Activated naive CD4-positive, alpha-beta T cell treated with anti-CD3 and anti-CD28 coated beads, Interleukin-2, amount 50 U/mL, for 24 hours (primary cell): ENCODE measurements around the gene NOL4L.

ENCODE experiments used
- H3K27ac Mint-ChIP-seq: one replicate; pipeline ENCODE4 v1.8.0; 2021; ENCODE audit warnings: mild to moderate bottlenecking, mixed read lengths
- H3K27me3 Mint-ChIP-seq: one replicate; pipeline ENCODE4 v1.8.0; 2021; ENCODE audit warnings: mixed read lengths
- H3K36me3 Mint-ChIP-seq: one replicate; pipeline ENCODE4 v1.8.0; 2021; ENCODE audit warnings: mixed read lengths
- H3K4me1 Mint-ChIP-seq: one replicate; pipeline ENCODE4 v1.8.0; 2021; ENCODE audit warnings: mixed read lengths
- H3K4me3 Mint-ChIP-seq: one replicate; pipeline ENCODE4 v1.8.0; 2021; ENCODE audit warnings: mild to moderate bottlenecking, mixed read lengths
- H3K9me3 Mint-ChIP-seq: one replicate; pipeline ENCODE4 v1.8.0; 2021; ENCODE audit warnings: mixed read lengths

NOL4L gene

GRCh38 chr20:32514760-32515159 lies 70.4 kb downstream of the NOL4L start:
- no peaks in the 10 kb centered on the region for H3K9me3 Mint-ChIP-seq
- H3K4me1 Mint-ChIP-seq: peaks cover 69% of the 10 kb centered on the region
- no peaks in the 10 kb centered on the region for H3K27me3 Mint-ChIP-seq
- H3K4me3 Mint-ChIP-seq: peak overlapping the region; percentile 7
- peaks cover 4% of the 10 kb centered on the region for H3K36me3 Mint-ChIP-seq
- peak overlapping the region; percentile 93 for H3K27ac Mint-ChIP-seq

DNA sequence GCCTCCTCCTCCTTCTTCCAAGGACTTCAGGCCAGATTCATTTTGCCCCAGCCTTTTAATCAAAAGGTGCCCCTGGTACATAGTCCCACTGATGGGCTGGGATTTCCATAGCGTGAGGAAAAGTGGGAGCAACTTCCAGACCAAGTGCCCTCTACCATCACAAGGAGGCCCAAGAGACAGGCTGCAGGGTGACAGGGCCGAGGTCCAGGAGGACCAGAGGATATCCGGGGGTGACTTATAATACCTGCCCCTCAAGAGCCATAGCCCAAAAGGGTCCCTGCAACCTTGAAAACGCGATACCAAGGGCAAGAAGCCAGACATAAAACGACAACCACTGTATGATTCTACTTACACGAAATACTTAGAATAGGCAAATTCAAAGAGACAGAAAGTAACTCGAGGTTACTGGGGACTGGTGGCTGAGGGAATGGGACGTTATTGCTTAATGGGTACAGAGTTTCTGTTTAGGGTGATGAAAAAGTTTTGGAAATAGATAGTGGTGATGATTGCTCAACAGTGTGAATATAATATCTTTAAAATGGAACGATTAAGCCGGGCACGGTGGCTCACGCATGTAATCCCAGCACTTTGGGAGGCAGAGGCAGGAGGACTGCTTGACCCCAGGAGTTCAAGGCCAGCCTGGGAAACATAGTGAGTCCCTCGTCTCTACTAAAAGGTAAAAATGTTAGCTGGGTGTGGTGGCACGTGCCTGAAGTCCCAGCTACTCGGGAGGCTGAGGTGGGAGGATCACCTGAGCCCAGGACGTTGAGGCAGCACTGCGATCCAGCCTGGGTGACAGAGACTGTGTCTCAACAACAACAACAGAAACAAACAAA lies 71.9 kb downstream of the NOL4L start:
- peaks cover 4% of the 10 kb centered on the region for H3K36me3 Mint-ChIP-seq

DNA sequence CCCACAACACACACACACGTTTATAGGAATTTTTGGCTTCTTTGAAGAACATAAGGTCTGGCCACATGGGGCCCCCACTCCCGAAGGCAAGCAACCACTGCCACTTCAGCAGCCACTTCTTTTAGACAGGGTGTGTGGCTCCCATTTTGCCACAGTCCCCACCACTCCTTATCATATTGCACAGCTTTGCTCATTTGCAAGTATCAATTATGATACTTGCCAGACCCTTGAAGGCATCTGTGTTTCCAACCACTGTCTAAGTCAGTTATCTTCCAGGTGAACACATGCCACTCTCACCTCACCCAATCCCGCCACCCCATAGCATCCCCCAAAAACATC lies 73.1 kb downstream of the NOL4L start:
- Mint-ChIP-seq H3K27ac (peak overlapping the region; percentile 93), H3K4me3 (peak overlapping the region; percentile 82), H3K9me3 (no peaks in the 10 kb centered on the region), H3K36me3 (peaks cover 4% of the 10 kb centered on the region), H3K4me1 (peaks cover 94% of the 10 kb centered on the region), H3K27me3 (no peaks in the 10 kb centered on the region)

More for the DNA sequence above, 71.9 kb downstream of the NOL4L start:
- Mint-ChIP-seq H3K4me1 (peaks cover 85% of the 10 kb centered on the region), H3K9me3 (no peaks in the 10 kb centered on the region), H3K27ac (peak overlapping the region; percentile 93), H3K27me3 (no peaks in the 10 kb centered on the region), H3K4me3 (peak overlapping the region; percentile 82)

- Mint-ChIP-seq H3K9me3 (no peaks in the 10 kb centered on the region), H3K27ac (peak overlapping the region; percentile 93), H3K4me3 (peak overlapping the region; percentile 82), H3K36me3 (peaks cover 4% of the 10 kb centered on the region), H3K4me1 (peaks cover 97% of the 10 kb centered on the region), H3K27me3 (no peaks in the 10 kb centered on the region)
Measured at GRCh38 chr20:32511358-32512046, 73.6 kb downstream of the NOL4L start.

DNA sequence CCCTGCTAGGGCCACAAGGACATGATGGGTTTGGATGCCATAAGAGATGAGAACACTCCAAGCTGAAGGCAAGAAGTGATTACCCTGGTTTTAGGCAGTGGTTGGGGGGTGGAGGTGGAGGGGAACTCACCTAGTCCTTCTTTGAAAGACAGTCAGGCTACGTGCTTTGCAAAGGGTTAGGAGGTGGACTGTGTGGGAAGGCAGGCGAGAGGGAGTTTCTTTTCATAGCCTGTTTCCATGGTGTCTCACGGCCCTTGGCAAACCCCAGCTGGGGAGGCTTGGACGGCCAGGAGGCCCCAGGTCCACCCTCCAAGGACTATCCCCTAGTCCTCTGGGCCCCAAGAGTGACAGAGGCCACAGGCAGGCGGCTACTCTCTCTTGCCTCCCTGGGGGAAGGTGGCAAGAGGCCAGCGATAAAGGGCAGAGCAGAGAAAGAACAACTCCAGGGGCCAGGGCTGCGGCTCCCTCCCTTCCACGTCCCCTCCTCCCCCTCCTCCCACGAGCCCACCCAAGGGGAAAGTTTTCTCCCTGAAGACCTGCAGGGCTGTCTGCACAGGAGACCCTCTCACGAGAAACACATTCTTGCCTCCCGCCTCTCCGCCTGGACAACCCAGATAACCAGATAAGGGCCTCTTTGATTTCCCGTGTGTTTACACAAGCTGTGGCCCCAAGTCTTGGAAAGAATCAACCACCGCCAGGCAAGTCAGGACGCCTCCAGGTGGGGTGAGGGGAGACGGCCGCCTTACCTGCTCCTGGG lies 74.4 kb downstream of the NOL4L start:
- Mint-ChIP-seq H3K4me1 (peaks cover 92% of the 10 kb centered on the region), H3K27me3 (no peaks in the 10 kb centered on the region), H3K27ac (peak overlapping the region; percentile 93), H3K9me3 (no peaks in the 10 kb centered on the region), H3K4me3 (peak overlapping the region; percentile 82), H3K36me3 (peaks cover 4% of the 10 kb centered on the region)

DNA sequence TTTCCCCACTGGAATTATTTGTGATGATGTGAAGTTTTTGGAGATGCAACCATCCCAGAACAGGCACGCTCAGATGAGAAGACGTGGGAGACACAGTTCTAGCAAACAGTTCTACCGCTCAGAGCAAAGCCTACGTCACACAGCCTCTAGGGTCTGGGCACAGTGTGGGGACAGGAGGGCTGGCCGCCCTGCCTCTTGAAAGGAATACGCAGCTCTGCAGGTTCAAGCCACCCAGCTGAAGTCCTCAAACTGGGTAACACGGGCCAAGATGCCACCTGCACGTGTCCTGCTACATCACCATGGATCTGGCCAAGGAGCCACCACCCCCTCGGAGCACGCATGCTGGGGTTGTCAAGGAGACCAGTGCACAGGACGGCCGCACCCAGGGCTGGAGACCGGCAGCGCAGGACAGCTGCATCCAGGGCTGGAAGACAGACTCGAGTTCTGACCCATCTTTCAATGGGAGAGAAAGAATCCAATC lies 75.0 kb downstream of the NOL4L start:
- no peaks in the 10 kb centered on the region for H3K9me3 Mint-ChIP-seq
- peak overlapping the region; percentile 82 for H3K4me3 Mint-ChIP-seq
- H3K27ac Mint-ChIP-seq: peak overlapping the region; percentile 93
- no peaks in the 10 kb centered on the region for H3K27me3 Mint-ChIP-seq
- peaks cover 90% of the 10 kb centered on the region for H3K4me1 Mint-ChIP-seq
- peaks cover 4% of the 10 kb centered on the region for H3K36me3 Mint-ChIP-seq

DNA sequence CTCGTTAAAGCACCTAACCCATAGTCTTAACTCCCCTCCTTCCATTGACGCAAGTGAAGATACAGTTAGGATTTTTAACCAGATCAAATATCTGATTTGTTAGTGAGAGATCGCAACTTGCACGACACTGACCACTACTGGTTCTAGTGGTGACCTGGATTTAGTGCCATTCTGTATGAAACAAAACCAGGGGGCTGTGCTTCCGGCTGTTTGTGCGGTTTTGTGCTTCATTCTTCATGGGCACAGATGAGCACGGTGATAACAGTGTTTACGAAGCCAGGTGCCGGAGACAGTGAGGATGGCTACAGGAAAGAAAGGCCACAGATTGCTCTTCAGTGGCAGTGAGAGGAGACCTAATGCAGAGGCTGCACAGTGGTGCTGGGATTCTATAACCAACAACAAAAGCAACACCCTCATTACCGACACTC lies 75.5 kb downstream of the NOL4L start:
- peaks cover 90% of the 10 kb centered on the region for H3K4me1 Mint-ChIP-seq
- H3K9me3 Mint-ChIP-seq: no peaks in the 10 kb centered on the region
- H3K36me3 Mint-ChIP-seq: peaks cover 6% of the 10 kb centered on the region
- H3K27ac Mint-ChIP-seq: peak overlapping the region; percentile 93
- H3K4me3 Mint-ChIP-seq: peak overlapping the region; percentile 82
- H3K27me3 Mint-ChIP-seq: no peaks in the 10 kb centered on the region

GRCh38 chr20:32508775-32509119 lies 76.4 kb downstream of the NOL4L start:
- Mint-ChIP-seq H3K4me3 (peak overlapping the region; percentile 82), H3K36me3 (peaks cover 8% of the 10 kb centered on the region), H3K27me3 (no peaks in the 10 kb centered on the region), H3K4me1 (peaks cover 83% of the 10 kb centered on the region), H3K9me3 (no peaks in the 10 kb centered on the region), H3K27ac (peak overlapping the region; percentile 88)

GRCh38 chr20:32507998-32508774 lies 76.9 kb downstream of the NOL4L start:
- Mint-ChIP-seq H3K4me1 (peaks cover 83% of the 10 kb centered on the region), H3K4me3 (peak overlapping the region; percentile 38), H3K9me3 (no peaks in the 10 kb centered on the region), H3K27me3 (no peaks in the 10 kb centered on the region), H3K36me3 (peaks cover 6% of the 10 kb centered on the region), H3K27ac (peak overlapping the region; percentile 88)

GRCh38 chr20:32506721-32507120 lies 78.4 kb downstream of the NOL4L start:
- Mint-ChIP-seq H3K9me3 (no peaks in the 10 kb centered on the region), H3K27ac (no peak overlapping the region), H3K4me3 (no peak overlapping the region), H3K27me3 (no peaks in the 10 kb centered on the region), H3K36me3 (peaks cover 6% of the 10 kb centered on the region), H3K4me1 (peaks cover 75% of the 10 kb centered on the region)

GRCh38 chr20:32505723-32506473 lies 79.2 kb downstream of the NOL4L start:
- Mint-ChIP-seq H3K9me3 (no peaks in the 10 kb centered on the region), H3K36me3 (peaks cover 6% of the 10 kb centered on the region), H3K27ac (peak overlapping the region; percentile 53), H3K4me3 (no peak overlapping the region), H3K27me3 (no peaks in the 10 kb centered on the region), H3K4me1 (peaks cover 75% of the 10 kb centered on the region)

- peaks cover 6% of the 10 kb centered on the region for H3K36me3 Mint-ChIP-seq
- no peaks in the 10 kb centered on the region for H3K27me3 Mint-ChIP-seq
- H3K27ac Mint-ChIP-seq: peak overlapping the region; percentile 38
- H3K4me1 Mint-ChIP-seq: peaks cover 55% of the 10 kb centered on the region
- H3K9me3 Mint-ChIP-seq: no peaks in the 10 kb centered on the region
- H3K4me3 Mint-ChIP-seq: no peak overlapping the region
Measured at GRCh38 chr20:32501709-32502108, 83.4 kb downstream of the NOL4L start.

DNA sequence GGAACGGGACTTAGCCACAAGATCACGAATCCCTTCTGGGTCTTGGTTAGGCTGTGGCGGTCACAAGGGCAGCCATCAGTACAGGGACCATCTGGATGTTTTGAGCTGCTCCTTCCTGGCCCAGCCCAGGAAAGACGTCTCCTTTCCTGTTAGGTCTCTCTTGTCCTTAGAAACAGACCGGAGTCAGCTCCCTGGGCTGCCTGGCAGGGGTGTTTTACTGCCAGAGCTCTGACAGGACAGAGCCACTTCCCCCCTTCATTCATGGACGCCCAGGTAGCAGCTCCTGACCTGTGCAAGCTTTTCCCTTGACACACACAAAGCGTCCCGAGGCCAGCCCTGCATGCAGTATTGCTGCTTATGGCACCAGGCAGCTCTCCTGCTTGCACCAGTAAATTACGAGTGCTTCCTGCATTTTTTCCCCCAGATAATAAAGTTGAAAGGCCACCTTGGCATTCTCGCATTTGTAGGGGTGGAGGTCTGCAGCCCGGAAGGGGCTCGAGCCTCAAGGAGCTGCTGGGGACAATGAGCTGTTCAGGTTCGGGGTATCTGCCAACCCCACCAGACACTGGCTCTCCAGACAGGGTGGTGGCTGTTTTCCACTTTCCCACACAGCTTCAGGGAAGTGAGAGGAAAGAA lies 87.4 kb downstream of the NOL4L start:
- Mint-ChIP-seq H3K36me3 (peaks cover 1% of the 10 kb centered on the region), H3K9me3 (no peaks in the 10 kb centered on the region), H3K27me3 (no peaks in the 10 kb centered on the region), H3K4me1 (peaks cover 60% of the 10 kb centered on the region), H3K27ac (peak overlapping the region; percentile 55), H3K4me3 (no peak overlapping the region)
